Small intestine (tissue), 7 donors: ENCODE measurements around the gene UNC13A. TPM values are rescaled to one million over a fixed set of nuclear protein-coding genes. Genes with fewer than 3 reads are reported as not detected.

Source experiments
- DNase-seq, 2 donors: peaks; one replicate each; pipeline versions ENCODE4 v3.0.0 to v3.0.0-alpha.2; 2013
- FAIRE-seq: peaks from 2 replicates; lab custom pipeline; 2012; peaks lifted over from hg19 to GRCh38; lab: Jason Lieb, UNC
- H3K27ac ChIP-seq, 3 donors: one replicate each; pipeline ENCODE4 v1.5.1; 2013; ENCODE audit warnings: low read length in 2 of 3, mild to moderate bottlenecking in 2 of 3, control low read depth in 1 of 3, inconsistent platforms in 1 of 3, low read depth in 1 of 3, moderate library complexity in 1 of 3
- H3K27me3 ChIP-seq, 3 donors: one replicate each; pipeline ENCODE4 v1.6.1; 2013; ENCODE audit warnings: low read length in 3 of 3, inconsistent platforms in 1 of 3; ENCODE audit not compliant: control insufficient read depth in 3 of 3, insufficient read depth in 3 of 3
- H3K36me3 ChIP-seq, 3 donors: one replicate each; pipeline ENCODE4 v1.6.1; 2013; ENCODE audit warnings: low read length in 3 of 3, inconsistent platforms in 1 of 3, low read depth in 1 of 3, mild to moderate bottlenecking in 1 of 3, moderate library complexity in 1 of 3; ENCODE audit not compliant: control insufficient read depth in 3 of 3, insufficient read depth in 2 of 3
- H3K4me1 ChIP-seq, 3 donors: one replicate each; pipeline ENCODE4 v1.6.1; 2013; ENCODE audit warnings: low read length in 2 of 3, inconsistent platforms in 1 of 3, low read depth in 1 of 3, mild to moderate bottlenecking in 1 of 3, moderate library complexity in 1 of 3; ENCODE audit not compliant: control insufficient read depth in 3 of 3, insufficient read depth in 2 of 3
- H3K4me3 ChIP-seq, 3 donors: one replicate each; pipeline ENCODE4 v1.5.1; 2013; ENCODE audit warnings: low read length in 3 of 3, control low read depth in 1 of 3, inconsistent platforms in 1 of 3, low read depth in 1 of 3, mild to moderate bottlenecking in 1 of 3, moderate library complexity in 1 of 3
- H3K9me3 ChIP-seq, 2 donors: one replicate each; pipeline ENCODE4 v1.6.1; 2013; ENCODE audit warnings: low read depth in 1 of 2, low read length in 1 of 2; ENCODE audit not compliant: control insufficient read depth in 2 of 2, insufficient read depth in 1 of 2
- WGBS, 3 donors: extraction: QIAGEN DNeasy Blood & Tissue Kit; methylation state at CpG; one replicate each; pipeline ENCODE4 v1.1.7; 2013; 5-methylcytosine and 5-hydroxymethylcytosine counted together
- polyA plus RNA-seq, 4 donors: library from polyadenylated mRNA; stranded (reverse) in 3 of 4; unstranded in 1 of 4; fragments of 200-250 nt in 3 of 4; fragments of 120-200 nt in 1 of 4; gene quantifications; one replicate each; pipeline versions ENCODE4 v1.2.1 to v1.2.3, GENCODE V29; 2013
- donor health status: healthy with polysubstance abuse.
- donor health status: control.
- donor health status: control.
- donor health status: Bipolar disorder and iron deficiency.
- donor health status: healthy.

The UNC13A gene
- polyA plus RNA-seq, 4 donors, result 0.78 to 1.1 TPM; not detected in 2

GRCh38 chr19:17726136-17726741 is 38.1 kb upstream of the UNC13A start:
- no peaks in the 10 kb centered on the region for H3K27me3 ChIP-seq
- no peak overlapping the region for H3K4me3 ChIP-seq
- H3K27ac ChIP-seq, result no peak overlapping the region
- no peak for FAIRE-seq
- 95 to 96% (median 95%) methylated on average over 54 to 59 of the region's 59 CpGs for WGBS, 3 donors
- peaks cover 0 to 5% (median 0%) of the 10 kb centered on the region in 3 donors for H3K4me1 ChIP-seq
- no peaks in the 10 kb centered on the region for H3K9me3 ChIP-seq
- H3K36me3 ChIP-seq, result peaks cover 25 to 81% (median 31%) of the 10 kb centered on the region in 3 donors
- DNase-seq, result no peak

GRCh38 chr19:17725422-17726078 is 37.4 kb upstream of the UNC13A start:
- 83 to 86% (median 84%) methylated on average over 19 to 21 of the region's 21 CpGs for WGBS, 3 donors
- FAIRE-seq, result no peak
- H3K9me3 ChIP-seq, result no peaks in the 10 kb centered on the region

GRCh38 chr19:17724655-17725054 is 36.5 kb upstream of the UNC13A start:
- no peak for DNase-seq
- no peak for FAIRE-seq
- peaks cover 25 to 83% (median 29%) of the 10 kb centered on the region in 3 donors for H3K36me3 ChIP-seq
- H3K4me3 ChIP-seq, result no peak overlapping the region
- H3K9me3 ChIP-seq, result no peaks in the 10 kb centered on the region
- no peaks in the 10 kb centered on the region for H3K27me3 ChIP-seq
- WGBS, 3 donors, result 96 to 98% (median 97%) methylated on average over 7 of the region's 7 CpGs
- H3K27ac ChIP-seq, result no peak overlapping the region
- H3K4me1 ChIP-seq, result peaks cover 7 to 8% (median 7%) of the 10 kb centered on the region in 3 donors

More at GRCh38 chr19:17725422-17726078, 37.4 kb upstream of the UNC13A start:
- peaks cover 3 to 8% (median 5%) of the 10 kb centered on the region in 3 donors for H3K4me1 ChIP-seq
- H3K27ac ChIP-seq, result no peak overlapping the region
- H3K36me3 ChIP-seq, result peaks cover 25 to 85% (median 29%) of the 10 kb centered on the region in 3 donors
- H3K27me3 ChIP-seq, result no peaks in the 10 kb centered on the region
- H3K4me3 ChIP-seq, result no peak overlapping the region
- DNase-seq, result no peak

- Histone ChIP-seq H3K36me3 (peaks cover 20 to 65% (median 23%) of the 10 kb centered on the region in 3 donors), H3K4me3 (no peak overlapping the region), H3K4me1 (peaks cover 7 to 8% (median 7%) of the 10 kb centered on the region in 3 donors), H3K9me3 (no peaks in the 10 kb centered on the region), H3K27ac (no peak overlapping the region), H3K27me3 (no peaks in the 10 kb centered on the region)
- 80 to 83% (median 81%) methylated on average over 11 to 12 of the region's 12 CpGs for WGBS, 3 donors
- DNase-seq (no peak), FAIRE-seq (no peak)
These were observed 34.6 kb upstream of the UNC13A start for GRCh38 chr19:17722655-17723240.

GRCh38 chr19:17721821-17722220 is 33.7 kb upstream of the UNC13A start:
- Histone ChIP-seq H3K27ac (peak overlapping the region in 1 of 3 donors; percentile 68), H3K27me3 (no peaks in the 10 kb centered on the region), H3K9me3 (no peaks in the 10 kb centered on the region), H3K36me3 (peaks cover 13 to 56% (median 14%) of the 10 kb centered on the region in 3 donors), H3K4me3 (no peak overlapping the region), H3K4me1 (peaks cover 7 to 8% (median 7%) of the 10 kb centered on the region in 3 donors)
- 53 to 75% (median 60%) methylated on average over 7 to 8 of the region's 8 CpGs for WGBS, 3 donors
- FAIRE-seq, result no peak
- DNase-seq, result no peak

- WGBS, 3 donors, result 68 to 80% (median 78%) methylated on average over 12 of the region's 12 CpGs
- Histone ChIP-seq H3K27ac (peak overlapping the region in 1 of 3 donors; percentile 68), H3K9me3 (no peaks in the 10 kb centered on the region), H3K4me1 (peaks cover 7 to 8% (median 7%) of the 10 kb centered on the region in 3 donors), H3K27me3 (no peaks in the 10 kb centered on the region), H3K4me3 (no peak overlapping the region), H3K36me3 (peaks cover 8 to 50% (median 8%) of the 10 kb centered on the region in 3 donors)
- DNase-seq, result no peak
- no peak for FAIRE-seq
These were observed 33.0 kb upstream of the UNC13A start for GRCh38 chr19:17721111-17721628.

GRCh38 chr19:17720440-17720839 is 32.3 kb upstream of the UNC13A start:
- Histone ChIP-seq H3K27ac (peak overlapping the region in 1 of 3 donors; percentile 43), H3K4me1 (peaks cover 7 to 8% (median 7%) of the 10 kb centered on the region in 3 donors), H3K9me3 (no peaks in the 10 kb centered on the region), H3K4me3 (peak overlapping the region; percentile 86 to 99 (median 88)), H3K36me3 (peaks cover under 1 to 42% (median 6%) of the 10 kb centered on the region in 3 donors), H3K27me3 (no peaks in the 10 kb centered on the region)
- no peak for FAIRE-seq
- DNase-seq, result no peak
- WGBS, 3 donors, result 19 to 22% (median 20%) methylated on average over 6 to 7 of the region's 7 CpGs

- Histone ChIP-seq H3K27ac (peak overlapping the region in 1 of 3 donors; percentile 79), H3K9me3 (no peaks in the 10 kb centered on the region), H3K27me3 (no peaks in the 10 kb centered on the region), H3K4me3 (peak overlapping the region; percentile 86 to 99 (median 88)), H3K4me1 (peaks cover 7 to 8% (median 7%) of the 10 kb centered on the region in 3 donors), H3K36me3 (peaks cover 0 to 37% (median 3%) of the 10 kb centered on the region in 3 donors)
- DNase-seq (peak; percentile 56 to 70), FAIRE-seq (no peak)
- WGBS, 3 donors, result 1 to 2% (median 2%) methylated on average over 33 to 38 of the region's 38 CpGs
These were observed 31.7 kb upstream of the UNC13A start for GRCh38 chr19:17719730-17720400.
